KG1 (cell line): Measurements from ENCODE around the gene MSANTD4.
"Not testable (repeated sequence)": the region's sequence is repeated elsewhere in the genome, so short reads cannot be mapped to it uniquely, and the experiment has no call there.

Source experiments
- DNase-seq: peaks from one replicate; lab custom pipeline; 2025; lab: John Stamatoyannopoulos, UW

MSANTD4 gene

DNA sequence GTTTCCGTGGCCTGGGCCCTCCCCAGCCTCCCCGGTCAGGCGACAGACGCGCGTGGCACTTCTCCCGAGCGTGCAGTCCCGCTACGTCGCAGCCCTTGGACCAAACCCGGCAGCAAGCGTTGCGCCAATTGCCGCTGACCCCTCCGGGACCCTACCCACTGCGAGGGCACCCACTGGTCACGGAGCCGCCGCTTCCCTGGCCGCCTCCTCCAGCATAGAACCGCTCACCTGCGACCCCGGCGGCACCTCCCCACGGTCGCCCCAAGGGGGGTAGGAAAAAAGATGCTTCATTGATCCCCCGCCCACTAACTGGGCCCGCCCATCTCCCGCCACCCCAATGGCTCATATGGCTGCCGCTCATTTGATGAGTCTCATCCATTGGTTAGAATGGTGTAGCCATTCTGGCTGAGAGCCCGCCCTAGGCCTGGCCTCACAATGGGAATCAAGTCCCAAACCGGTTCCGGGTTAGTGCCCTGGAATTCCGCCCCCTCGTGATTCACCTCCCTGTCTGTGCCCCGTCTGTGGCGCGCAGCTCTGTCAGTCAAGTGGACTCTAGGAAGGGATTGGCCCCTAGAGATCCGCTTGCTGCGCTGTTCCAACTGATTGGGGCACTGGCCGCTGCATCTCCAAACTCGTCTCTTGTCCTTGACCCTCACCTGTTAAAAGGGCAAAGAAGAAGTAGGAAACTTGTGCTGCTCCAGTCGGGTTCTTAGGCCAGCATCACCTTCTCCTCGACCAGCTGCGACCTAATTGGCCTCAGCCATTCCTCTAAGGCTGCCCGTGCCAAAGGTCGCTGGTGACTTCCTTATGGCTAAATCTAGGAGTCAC is at the start of gene MSANTD4:
MSANTD4 (minus strand) TSS at position 274 of the 828 bp plus-strand sequence. CDS start 11,323 bp downstream, outside the sequence.
- peak; percentile 98 for DNase-seq

DNA sequence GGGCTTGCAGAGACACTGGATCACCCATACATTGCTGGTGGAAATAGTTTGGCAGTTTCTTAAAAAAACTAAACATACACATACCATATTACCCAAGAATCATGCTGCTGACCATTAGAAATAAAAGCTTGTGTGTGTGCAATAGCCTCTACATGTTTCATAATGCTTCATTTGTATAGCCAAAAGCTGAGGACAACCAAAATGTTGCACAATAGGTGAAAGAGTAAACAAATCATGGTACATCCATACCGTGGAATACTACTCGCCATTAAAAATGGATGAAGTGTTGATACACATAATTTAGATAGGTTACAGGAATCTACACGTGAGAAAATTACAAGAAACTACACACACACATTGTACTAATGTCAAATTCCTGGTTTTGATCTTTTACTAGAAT is 48.6 kb upstream of the MSANTD4 start:
- no peak for DNase-seq

DNA sequence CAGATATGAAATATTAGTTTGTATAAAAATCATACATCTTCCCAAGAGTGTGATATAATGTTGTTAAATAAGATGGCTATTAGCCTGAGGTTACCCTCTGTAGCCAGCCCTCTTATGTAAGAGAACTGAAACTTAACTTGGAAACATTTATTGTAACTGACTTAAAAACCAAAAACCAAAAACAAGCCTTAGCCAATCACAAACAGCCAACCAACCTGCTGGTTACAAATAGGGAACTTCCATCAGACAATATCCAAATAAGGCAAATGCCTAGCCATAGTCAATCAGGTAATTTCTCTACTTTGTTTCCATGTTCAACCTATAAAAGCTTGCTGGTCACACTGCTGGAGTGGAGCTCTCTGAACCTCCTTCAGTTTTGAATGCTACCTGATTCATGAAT is 41.0 kb upstream of the MSANTD4 start:
- DNase-seq = no peak

DNA sequence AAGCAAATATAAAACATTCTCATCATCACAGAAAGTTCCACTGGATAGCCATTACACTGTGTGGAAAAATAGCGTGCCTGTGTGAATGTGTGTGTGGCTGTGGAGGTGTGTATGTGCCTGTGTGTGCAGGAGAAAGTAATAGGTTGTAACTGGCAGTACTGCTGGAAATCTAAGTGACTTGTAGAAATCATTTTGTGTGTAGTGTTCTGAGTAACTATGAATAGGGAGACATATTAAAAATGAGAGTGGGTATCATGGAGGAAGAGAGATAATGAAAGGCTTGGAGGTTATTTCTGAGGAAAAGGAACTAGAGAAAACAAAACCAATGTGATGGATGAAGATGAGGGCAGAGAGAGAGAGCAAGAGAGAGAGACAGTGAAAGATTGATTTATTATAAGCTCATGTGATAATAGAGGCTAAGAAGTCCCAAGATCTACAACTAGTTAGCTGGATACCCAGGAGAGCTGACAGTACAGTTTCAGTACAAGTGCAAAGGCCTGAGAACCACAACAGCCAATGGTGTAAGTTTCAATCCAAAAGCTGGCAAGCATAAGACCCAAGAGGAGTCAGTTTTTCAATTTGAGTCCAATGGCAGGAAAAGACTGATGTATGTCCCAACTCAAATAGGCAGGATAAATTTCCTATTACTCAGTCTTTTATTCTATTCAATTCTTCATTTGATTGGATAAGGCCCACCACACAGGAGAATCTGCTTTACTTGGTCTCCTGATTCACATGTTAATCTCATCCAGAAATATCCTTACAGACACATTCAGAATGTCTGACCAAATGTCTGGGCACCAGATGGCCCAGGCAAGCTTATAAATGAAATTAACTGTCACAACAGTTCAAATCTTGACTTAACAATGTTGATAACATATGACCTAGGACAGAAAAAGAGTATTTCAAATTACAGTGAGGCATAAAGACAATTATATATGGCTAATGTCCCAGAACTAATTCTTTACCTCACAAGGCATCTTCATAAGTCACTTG is 40.2 kb upstream of the MSANTD4 start:
- DNase-seq = no peak

DNA sequence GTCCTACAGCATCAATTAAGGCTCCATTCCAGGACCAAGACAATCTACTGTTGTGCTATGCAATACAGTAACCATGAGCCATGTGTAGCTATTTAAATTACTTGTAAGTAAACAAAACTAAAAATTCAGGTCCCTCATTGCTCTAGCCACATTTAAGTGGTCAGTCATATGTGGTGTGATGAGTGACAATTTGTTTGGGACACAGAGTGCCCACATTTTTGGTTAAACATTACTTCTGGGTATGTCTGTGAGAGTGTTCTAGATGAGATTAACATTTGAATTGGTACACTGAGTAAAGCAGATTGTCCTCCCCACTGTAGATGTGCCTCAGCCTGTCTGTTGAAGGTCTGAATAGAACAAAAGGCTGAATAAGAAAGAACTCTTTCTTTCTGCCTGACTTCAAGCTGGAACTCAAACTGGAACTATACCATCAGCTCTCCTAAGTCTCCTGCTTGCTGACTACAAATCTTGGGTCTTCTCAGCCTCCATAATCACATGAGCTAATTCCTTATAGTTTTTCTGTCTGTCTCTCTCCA is 39.3 kb upstream of the MSANTD4 start:
- DNase-seq = no peak

DNA sequence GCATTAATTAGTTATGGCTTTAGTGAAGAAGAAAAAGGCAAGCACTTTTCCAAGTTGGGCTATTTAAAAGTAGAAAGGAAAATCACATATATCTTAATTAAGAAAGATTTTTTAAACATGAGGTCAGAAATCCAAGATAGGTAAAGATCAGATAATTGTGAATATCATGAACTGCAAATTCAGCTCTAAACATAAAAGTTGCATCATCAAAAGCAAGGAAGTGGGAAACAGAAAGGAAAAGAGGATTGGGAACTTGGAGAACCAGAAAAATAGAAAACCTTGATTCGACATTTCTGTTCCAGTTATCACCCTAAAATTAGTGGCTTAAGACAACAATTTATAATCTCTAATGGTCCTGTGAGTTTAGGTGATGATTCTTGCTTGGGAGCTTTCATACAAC is 37.6 kb upstream of the MSANTD4 start:
- no peak for DNase-seq

DNA sequence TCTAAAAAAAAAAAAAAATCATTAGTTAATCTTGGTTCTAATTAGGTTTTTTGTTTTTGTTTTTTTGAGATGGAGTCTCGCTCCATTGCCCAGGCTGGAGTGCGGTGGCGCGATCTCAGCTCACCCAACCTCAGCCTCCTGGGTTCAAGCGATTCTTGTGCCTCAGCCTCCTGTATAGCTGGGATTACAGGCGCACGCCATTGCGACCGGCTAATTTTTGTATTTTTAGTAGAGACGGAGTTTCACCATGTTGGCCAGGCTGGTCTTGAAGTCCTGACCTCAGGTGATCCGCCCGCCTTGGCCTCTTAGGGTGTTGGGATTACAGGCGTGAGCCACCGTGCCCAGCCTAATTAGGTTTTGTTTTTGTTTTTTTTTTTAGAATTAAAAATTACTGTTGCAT is 36.3 kb upstream of the MSANTD4 start:
- not testable (repeated sequence) for DNase-seq

DNA sequence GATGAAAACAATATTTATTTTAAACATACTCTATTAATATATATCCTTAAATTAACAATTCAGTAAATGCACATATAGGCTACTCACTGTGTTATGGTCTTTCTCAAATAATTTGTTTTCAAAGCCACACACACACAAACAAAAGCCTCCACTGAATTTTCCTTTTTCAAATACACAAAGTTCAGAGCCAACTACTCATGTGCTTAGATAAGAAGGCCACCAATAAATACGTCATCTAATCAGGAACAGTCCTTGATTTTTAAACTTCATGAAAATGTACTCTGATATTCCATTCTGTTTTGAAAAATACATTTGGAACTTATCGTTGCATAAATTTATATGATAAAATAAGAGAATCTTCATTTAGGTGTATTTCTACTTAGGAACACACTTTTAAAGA is 29.1 kb upstream of the MSANTD4 start:
- DNase-seq = no peak

DNA sequence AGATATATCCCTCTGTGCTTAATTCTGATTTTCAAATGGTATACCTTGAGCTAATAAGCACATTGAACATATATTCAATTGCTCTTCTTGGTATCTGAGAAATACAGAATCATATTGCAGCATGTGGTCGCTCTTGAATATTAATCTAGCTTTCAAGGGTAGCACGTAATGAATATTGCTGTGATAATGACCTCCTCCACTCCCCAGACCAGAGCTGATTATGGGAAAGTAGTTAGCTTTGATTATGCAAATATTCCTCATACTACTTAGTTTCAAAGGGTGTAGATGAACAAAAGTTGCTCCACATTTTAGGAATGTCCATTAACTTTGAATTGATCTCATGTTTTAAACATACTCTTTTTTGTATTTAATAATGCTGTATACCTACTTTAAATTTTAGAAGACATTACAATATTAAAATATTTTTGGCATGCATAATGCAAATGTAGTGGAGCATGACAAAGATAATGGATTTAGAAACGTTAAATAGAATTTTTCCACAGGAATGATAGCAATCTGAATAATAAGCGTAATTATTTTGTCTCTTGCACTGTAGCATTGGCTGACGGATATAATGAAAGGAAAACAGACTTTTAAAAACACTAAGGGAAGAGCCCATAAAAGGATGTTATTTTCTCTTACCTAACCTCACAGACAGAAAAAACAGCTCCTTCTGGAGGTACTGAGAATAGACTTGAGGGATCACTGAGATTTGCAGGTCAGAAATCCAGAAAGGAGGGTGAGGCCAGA is 27.9 kb upstream of the MSANTD4 start:
- DNase-seq = no peak

DNA sequence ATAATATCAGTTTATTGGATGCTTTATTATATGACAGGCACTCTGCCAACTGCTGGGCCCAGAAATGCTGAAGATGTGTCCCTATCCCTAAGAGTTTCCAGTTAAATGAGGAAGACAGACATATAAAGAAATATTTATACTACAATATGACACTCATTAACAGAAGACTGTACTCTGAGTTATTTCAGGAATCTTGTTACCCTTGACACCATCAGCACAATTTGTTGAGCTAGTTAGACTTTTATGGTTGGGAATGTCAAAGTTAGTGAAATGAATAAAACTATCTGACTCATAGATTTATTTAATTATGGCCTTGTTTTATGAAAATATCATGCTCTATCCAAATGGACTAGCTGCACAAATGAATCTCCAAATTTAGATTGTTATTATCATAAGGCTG is 25.6 kb upstream of the MSANTD4 start:
- no peak for DNase-seq

DNA sequence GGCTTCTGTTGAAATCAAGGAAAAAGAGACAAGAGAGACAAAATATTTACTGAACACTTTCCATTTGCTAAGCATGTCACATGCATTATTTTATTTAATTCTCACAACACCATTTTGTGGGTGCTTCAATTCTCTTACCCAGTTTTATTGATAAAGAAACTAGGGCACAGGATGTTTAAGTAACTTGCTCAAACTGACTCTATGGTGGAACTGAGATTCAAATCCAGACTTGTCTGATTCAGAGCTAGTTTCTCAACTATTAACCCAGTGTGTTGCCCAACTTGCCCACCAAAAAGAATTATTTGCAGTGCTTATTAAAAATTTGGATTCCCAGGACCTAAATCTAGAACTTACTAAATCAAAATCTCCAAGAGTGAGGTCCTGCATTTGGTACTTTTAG is 21.5 kb upstream of the MSANTD4 start:
- DNase-seq = no peak

DNA sequence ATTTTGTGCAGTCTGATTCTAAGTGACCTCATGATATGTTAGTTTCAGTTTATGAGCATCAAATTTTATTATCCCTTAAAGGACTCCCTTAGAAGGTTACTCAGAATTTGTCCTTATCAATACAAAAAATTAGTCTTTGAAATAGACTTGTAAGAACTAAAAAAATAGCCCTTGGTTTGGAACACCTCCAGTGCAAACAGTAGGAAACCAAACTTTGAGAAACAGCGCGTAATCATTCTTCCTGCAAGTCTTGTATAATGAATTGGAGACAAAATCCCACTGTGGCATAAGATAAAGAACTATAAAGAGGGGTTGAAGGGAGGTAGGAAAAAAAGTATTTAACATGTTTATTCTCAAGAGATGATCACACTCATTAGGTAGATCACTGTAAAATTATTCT is 10.8 kb upstream of the MSANTD4 start:
- no peak for DNase-seq

DNA sequence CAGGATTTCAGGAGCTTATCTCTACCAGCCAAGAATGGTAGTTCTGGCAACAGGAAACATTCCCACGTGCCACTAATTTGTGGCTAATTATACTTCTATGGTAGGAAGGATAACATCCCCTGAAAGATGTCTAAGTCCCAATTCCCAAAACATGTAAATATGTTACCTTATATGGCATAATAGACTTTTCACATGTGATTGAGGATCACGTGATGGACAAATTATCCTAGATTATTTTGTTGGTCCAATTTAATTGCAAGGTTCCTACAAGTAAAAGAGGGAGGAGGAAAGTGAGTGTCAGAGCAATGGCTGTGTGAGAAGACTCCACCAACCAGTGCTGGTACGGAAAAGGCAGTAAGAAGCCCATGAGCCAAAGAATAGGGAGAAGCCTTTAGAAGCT is 9.9 kb upstream of the MSANTD4 start:
- no peak for DNase-seq

DNA sequence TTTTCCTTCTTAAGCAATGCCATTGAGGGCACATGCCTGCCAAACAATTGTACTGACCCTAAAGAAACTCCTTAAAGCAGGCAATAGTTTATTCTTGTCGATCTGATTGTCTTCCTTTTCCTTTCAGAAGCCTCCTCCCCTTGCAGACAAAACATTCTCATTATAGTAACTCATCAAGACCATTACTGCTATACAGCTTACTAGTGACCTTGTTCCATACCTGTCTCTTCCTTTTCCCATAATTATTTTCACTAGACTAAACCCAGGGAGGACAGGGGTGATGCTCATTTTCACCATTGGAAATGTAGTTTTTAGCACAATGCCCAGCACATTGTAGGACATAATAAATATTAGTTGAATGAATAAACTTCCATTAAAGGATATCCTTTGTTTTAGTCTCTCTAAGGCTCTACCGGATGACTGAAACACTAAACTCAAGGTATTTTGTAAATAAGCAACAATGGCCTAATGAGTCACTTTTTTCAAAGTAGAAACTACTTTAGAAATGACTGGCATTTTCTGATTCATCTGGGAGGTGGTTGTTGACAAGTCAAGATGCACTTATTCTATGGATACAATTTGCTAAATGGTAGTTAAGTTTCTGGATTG is 9.3 kb upstream of the MSANTD4 start:
- DNase-seq = no peak

DNA sequence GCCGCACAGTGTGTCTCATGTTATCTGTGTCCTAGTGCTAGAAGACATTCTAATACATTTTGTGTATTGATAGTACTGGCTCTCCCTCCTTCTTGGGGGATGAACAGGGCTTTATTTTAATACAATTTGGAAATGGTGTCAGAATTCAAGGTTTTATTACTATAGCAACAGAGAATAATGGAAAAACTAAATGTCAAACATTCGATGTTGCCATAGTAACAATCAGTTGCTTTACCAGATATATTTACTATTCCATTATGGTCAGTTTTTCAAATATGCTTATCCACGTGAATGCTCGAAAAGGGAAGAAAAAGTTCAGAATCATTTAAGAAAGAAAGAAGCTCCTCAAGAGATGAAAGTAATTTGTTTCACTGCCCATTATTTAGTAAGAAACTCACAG is 8.6 kb upstream of the MSANTD4 start:
- DNase-seq = no peak

DNA sequence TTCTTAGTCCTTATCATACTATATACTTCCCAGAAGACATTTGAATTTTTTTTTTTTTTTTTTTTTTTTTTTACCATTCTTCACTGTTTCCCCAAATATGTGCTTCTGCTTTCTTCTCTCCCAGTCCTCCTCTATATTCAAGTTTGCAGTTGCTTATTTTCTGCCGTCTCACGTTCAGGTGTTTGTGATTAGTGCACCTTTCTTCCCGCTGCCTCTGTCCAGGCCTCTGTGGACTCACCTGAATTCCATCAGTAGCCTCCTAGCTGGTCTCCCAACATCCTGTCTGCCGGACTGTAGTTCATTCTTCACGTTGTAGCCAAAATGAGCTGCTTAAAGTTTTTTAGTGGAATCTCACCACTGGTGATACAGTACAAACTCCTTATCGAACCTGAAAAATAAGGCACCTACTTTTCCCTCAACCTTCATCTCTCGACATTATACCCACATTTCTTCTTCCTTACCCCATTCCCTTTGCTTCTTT is 795 bp upstream of the MSANTD4 start:
- DNase-seq = no peak

DNA sequence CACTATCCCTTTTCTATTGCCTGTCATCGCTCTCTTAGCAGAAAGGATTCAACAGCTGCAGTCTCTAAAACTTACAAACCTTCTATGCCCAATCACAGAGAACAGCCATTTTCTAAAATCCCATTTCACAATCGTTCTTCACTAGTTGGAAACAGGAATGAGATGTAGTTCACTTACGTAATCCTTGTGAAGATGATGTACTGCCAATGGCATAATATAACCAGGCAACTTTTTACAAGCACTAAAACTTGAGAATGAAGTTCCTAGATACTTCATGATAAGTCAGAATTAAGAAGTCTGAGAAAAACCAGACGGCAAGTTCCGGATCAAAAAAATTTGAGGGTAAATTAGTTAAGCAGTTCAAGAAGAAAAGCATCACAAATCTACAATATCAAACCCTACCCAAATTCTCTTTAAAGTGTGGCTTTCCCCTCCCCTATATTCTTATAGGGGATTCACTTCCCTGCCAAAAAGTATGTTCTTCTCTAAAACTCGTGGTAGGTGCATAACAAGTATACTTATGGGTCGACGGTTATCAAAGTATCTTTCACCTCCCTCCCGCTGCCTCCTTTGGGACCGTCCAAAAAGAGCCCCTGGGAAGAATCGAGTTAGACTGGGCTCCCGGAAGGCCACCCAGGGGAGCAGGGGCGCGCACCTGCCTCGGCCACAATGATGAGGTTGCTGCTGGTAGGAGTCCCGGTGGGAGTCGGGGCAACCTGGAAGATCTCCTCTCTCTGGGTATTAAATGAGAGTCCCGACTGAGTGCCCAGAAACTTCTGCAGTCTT is 666 bp downstream of the MSANTD4 start:
- no peak for DNase-seq

DNA sequence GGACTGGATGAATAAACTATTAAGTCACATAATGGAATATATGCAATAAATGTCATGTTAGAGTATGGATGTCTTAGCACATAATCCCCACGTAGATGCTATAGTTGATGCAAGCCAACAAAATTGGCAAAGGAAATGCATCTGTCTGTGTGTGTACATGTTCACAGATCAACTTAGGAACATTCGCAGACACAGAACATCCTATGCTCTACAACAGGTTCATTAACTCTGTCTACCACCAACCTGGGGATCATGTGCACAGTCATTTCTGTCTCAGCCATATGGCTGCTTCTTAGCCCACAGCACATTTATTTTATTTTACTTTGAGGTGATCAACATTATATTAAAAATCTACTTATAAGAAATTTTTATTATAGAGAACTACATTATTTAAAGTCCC is 4.9 kb downstream of the MSANTD4 start:
- no peak for DNase-seq

DNA sequence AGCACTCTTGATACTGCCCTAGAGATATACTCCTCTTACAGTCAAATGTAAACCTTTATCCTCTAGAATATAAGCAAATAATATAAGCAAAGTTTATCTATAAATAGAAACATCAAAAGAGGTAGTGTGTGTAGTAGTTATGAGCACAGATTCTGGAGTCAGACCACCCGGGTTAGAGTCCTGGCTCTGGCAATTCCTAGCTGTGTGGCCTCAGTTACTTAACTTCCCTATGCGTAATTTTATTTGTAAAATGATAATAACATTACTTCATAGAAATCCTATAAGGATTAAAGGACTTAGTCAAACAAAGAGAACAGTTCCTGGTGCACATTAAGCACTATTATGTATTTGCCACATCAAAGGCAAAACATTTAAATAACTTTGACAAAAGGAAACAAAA is 7.0 kb downstream of the MSANTD4 start:
- DNase-seq = no peak

DNA sequence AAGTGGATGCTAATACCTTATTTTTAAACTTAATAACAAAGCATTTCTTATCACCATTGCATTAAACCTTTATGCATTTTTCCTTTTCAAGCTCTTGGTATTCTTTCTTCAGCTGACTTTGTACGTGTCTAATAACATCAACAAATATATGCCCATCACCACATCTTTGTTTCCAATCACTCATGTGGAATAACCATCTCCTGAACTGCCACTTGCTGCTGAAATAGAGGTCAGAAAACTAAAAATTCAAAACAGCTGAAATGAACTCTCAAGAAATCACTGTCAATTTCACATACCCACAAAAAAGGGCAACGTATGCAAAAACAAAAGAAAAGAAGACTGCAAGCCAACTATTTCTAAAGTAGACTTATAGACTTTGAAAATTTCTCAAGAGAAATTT is 7.4 kb downstream of the MSANTD4 start:
- no peak for DNase-seq

DNA sequence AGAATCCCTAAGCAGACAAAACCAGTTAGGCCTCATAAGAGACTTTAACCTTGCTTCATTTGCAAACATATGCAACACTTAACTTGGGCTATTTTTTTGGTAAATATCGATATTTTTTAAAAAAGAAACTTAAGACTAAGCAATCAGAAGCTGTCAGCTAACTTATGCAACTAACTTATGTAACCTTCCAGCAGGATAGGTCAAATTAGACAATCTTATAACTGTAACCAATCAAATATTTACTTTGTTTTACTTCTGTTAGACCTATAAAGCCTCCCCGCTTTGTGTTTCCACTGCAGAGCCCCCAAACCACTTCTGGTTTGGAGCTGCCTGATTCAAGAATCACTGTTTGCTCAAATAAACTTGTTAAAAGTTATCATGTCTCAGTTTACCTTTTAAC is 8.0 kb downstream of the MSANTD4 start:
- DNase-seq = no peak
